ENCODE data around the gene GRN.

DNA sequence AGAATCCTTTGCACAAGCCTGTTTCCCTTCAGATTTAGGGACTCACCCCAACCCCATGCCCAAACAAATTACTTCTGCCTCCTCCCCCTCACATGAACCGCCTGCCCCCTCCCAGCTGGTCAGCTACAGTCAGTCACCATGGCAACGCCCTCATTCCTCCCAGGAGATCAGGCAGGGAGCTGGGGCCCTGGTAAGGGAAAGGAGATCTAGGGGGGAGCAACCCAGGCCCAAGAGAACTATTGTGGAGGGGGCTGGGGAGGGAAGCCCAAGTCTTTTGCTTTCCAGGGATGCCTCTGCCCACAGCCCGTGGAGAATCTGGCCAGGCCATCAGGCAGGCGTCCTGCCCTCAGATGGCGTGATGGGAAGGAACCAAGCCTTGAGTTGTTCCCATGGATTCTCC is 15.7 kb downstream of the GRN start:
- TF ChIP-seq, protein P1, sequence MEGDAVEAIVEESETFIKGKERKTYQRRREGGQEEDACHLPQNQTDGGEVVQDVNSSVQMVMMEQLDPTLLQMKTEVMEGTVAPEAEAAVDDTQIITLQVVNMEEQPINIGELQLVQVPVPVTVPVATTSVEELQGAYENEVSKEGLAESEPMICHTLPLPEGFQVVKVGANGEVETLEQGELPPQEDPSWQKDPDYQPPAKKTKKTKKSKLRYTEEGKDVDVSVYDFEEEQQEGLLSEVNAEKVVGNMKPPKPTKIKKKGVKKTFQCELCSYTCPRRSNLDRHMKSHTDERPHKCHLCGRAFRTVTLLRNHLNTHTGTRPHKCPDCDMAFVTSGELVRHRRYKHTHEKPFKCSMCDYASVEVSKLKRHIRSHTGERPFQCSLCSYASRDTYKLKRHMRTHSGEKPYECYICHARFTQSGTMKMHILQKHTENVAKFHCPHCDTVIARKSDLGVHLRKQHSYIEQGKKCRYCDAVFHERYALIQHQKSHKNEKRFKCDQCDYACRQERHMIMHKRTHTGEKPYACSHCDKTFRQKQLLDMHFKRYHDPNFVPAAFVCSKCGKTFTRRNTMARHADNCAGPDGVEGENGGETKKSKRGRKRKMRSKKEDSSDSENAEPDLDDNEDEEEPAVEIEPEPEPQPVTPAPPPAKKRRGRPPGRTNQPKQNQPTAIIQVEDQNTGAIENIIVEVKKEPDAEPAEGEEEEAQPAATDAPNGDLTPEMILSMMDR (IDR thresholded peaks at IDR 0.05 in 4 of 5, conservative IDR thresholded peaks at IDR 0.05 in 1 of 5): no peak
- no peak for TF ChIP-seq POLR2A (IDR thresholded peaks at IDR 0.05)

Measured in gastrocnemius medialis (tissue), 4 donors.